GM06990 (cell line): ENCODE data around the gene SLC15A3.
"Not testable (repeated sequence)": the region's sequence is repeated elsewhere in the genome, so short reads cannot be mapped to it uniquely, and the experiment has no call there.

Source experiments
- DNase-seq: peaks from one replicate; pipeline ENCODE4 v3.0.0-alpha.2; 2011; ENCODE audit not compliant: insufficient read length; ENCODE audit errors: extremely low read depth
- H3K27me3 ChIP-seq: replicated peaks from 2 replicates; pipeline ENCODE4 v1.6.0; 2011; ENCODE audit warnings: low read length; ENCODE audit not compliant: control insufficient read depth, insufficient read depth
- H3K36me3 ChIP-seq: 2 replicates; pipeline ENCODE4 v1.5.1; 2011; ENCODE audit warnings: low read length; ENCODE audit not compliant: control insufficient read depth, insufficient read depth
- H3K4me3 ChIP-seq: replicated peaks from 2 replicates; pipeline ENCODE4 v1.5.1; 2011; ENCODE audit warnings: low read depth, mild to moderate bottlenecking, control low read depth, low read length
- TF ChIP-seq, protein P1 (sequence below): IDR thresholded peaks from 2 replicates; pipeline ENCODE4 v1.5.1; 2011; ENCODE audit warnings: low read length, control low read depth, mild to moderate bottlenecking, inconsistent platforms; ENCODE audit not compliant: insufficient read depth, poor library complexity, severe bottlenecking

The SLC15A3 gene

GRCh38 chr11:60912223-60912850, 39.6 kb downstream of the SLC15A3 start:
- H3K27me3 ChIP-seq: no peaks in the 10 kb centered on the region
- no peak for DNase-seq
- no peaks in the 10 kb centered on the region for H3K36me3 ChIP-seq
- TF ChIP-seq, protein P1, sequence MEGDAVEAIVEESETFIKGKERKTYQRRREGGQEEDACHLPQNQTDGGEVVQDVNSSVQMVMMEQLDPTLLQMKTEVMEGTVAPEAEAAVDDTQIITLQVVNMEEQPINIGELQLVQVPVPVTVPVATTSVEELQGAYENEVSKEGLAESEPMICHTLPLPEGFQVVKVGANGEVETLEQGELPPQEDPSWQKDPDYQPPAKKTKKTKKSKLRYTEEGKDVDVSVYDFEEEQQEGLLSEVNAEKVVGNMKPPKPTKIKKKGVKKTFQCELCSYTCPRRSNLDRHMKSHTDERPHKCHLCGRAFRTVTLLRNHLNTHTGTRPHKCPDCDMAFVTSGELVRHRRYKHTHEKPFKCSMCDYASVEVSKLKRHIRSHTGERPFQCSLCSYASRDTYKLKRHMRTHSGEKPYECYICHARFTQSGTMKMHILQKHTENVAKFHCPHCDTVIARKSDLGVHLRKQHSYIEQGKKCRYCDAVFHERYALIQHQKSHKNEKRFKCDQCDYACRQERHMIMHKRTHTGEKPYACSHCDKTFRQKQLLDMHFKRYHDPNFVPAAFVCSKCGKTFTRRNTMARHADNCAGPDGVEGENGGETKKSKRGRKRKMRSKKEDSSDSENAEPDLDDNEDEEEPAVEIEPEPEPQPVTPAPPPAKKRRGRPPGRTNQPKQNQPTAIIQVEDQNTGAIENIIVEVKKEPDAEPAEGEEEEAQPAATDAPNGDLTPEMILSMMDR: no peak
- H3K4me3 ChIP-seq: no peak overlapping the region

DNA sequence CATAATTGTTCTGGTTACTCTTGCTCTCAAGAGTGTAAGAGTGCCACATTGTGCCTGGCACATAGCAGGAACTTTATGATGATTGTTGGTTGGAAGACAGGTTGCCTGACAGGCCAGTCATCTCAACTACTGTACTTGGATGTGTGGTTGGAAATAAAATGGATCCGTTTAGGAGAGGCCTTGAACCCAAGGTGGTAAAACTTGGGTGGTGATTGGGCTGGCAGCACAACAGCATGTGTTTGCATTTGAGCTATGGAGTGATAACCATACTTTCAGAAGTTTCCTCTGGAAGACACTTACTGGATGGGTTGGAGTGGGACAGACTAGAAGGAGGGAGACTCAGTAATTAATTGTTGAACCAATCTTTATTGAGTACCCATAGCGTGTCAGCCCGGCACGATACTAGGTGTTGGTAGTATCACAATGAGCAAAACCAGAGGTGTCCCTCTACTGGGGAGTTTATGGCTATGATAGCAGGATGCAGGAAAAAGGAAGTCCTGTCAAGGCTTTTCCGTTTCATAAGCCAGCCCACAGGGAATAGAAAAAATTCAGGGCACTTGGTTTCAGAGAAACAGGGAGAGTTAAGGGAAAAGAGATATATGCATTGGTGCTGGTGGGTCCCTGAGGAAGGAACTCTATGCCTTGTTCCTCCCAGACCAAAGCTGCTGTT, 41.1 kb downstream of the SLC15A3 start:
- DNase-seq: peak; percentile 26
- Histone ChIP-seq H3K4me3 (no peak overlapping the region), H3K36me3 (no peaks in the 10 kb centered on the region), H3K27me3 (no peaks in the 10 kb centered on the region)
- TF ChIP-seq, protein P1: peak; percentile 21

DNA sequence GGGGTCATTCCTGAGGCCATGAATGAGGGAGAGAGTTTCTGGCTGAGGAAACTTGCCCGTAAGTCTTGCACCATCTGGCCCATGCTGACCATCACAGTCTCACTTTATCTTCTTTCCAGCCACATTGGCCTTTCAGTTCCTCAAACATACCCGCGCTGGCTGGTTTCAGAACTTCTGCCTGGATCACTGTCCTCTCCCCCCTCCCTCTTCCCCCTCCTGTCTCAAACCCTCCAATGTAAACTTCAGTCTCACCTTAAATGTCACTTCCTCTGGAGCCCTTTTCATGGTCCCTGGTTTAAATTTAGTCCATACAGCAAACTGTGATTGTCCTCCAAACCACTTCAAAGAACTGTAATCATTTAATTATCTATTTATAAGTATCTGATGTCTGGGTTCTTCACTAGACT, 41.7 kb downstream of the SLC15A3 start:
- peak; percentile 83 for DNase-seq
- H3K27me3 ChIP-seq: no peaks in the 10 kb centered on the region
- TF ChIP-seq, protein P1: no peak
- no peaks in the 10 kb centered on the region for H3K36me3 ChIP-seq
- H3K4me3 ChIP-seq: no peak overlapping the region

GRCh38 chr11:60909680-60910280, 42.2 kb downstream of the SLC15A3 start:
- not testable (repeated sequence) for DNase-seq, H3K4me3 ChIP-seq, H3K27me3 ChIP-seq, H3K36me3 ChIP-seq

DNA sequence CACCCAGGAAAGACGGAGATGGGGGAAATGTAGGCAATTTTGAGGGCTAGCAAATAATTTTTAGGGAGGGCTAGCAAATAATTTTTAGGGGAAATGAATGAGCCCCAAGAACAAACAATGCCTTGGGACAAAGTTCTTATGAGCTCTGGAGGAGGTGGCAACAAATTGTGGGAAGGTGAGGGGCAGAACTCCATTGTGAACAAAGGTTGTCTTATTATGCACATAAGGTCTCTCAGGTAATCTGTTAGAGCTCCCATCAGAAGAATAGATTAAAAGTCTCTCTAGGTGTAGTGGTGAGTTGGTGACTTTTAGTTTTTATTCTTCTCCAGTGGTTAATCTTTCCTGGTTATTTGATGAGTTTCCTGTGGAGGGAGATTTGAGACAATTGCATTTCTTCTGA, 43.2 kb downstream of the SLC15A3 start:
- Histone ChIP-seq H3K36me3 (no peaks in the 10 kb centered on the region), H3K4me3 (no peak overlapping the region), H3K27me3 (no peaks in the 10 kb centered on the region)
- no peak for DNase-seq
- TF ChIP-seq, protein P1: no peak
